ENCODE results near the gene CPE. TPM values are rescaled to one million over a fixed set of nuclear protein-coding genes. Genes with fewer than 3 reads are reported as not detected.

CPE gene
- total RNA-seq, 1 experiment from 2014 or later: 29.3 TPM

DNA sequence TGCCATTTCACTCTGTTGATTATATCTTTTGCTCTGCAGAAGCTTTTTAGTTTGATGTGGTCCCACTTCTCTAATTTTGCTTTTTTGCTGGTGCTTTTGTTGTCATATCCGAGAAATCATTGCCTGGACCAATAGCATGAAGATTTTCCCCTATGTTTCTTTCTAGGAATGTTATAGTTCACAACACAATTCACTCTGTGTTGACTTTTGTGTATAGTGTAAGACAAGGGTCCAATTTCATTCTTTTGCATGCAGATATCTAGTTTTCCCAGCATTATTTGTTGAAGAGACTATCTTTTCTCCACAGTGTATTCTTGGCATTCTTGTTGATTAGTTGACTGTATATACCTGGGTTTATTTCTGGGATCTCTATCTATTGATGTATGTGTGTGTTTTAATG, 8.3 kb upstream of the CPE start:
- H3K9ac ChIP-seq (ENCODE audit: low read length): no peak overlapping the region
- intact Hi-C loops (cut with micrococcal nuclease): no loop called here
- BruUV-seq (replicated peaks): no TSS peak
- TF ChIP-seq FOSL1 (IDR thresholded peaks at IDR 0.05; ENCODE audit: low read depth) (no peak), YY1 (IDR thresholded peaks at IDR 0.05; ENCODE audit: extremely low read depth, insufficient replicate concordance, low read depth, low read length) (no peak), RAD21 (IDR thresholded peaks at IDR 0.05; ENCODE audit: low read depth) (no peak), EZH2 (IDR thresholded peaks at IDR 0.05) (no peak), MAX (IDR thresholded peaks at IDR 0.05) (no peak), CEBPB (IDR thresholded peaks at IDR 0.05; ENCODE audit: low read depth) (no peak), ZFX (IDR thresholded peaks at IDR 0.05) (no peak), ELF1 (IDR thresholded peaks at IDR 0.05; ENCODE audit: borderline replicate concordance, low read depth) (no peak), SP1 (IDR thresholded peaks at IDR 0.05; ENCODE audit: low read depth) (no peak), ZNF274 (IDR thresholded peaks at IDR 0.05; ENCODE audit: low read depth, low read length) (no peak), TCF7L2 (IDR thresholded peaks at IDR 0.05; ENCODE audit: borderline replicate concordance, extremely low read depth, insufficient read depth, insufficient read length) (no peak), EGR1 (IDR thresholded peaks at IDR 0.05; ENCODE audit: low read depth) (no peak), EZH2phosphoT487 (IDR thresholded peaks at IDR 0.05; ENCODE audit: borderline replicate concordance) (no peak), POLR2A (IDR thresholded peaks at IDR 0.05; ENCODE audit: borderline replicate concordance, extremely low read depth, insufficient read depth, insufficient read length) (no peak)
- TF ChIP-seq, protein P1, sequence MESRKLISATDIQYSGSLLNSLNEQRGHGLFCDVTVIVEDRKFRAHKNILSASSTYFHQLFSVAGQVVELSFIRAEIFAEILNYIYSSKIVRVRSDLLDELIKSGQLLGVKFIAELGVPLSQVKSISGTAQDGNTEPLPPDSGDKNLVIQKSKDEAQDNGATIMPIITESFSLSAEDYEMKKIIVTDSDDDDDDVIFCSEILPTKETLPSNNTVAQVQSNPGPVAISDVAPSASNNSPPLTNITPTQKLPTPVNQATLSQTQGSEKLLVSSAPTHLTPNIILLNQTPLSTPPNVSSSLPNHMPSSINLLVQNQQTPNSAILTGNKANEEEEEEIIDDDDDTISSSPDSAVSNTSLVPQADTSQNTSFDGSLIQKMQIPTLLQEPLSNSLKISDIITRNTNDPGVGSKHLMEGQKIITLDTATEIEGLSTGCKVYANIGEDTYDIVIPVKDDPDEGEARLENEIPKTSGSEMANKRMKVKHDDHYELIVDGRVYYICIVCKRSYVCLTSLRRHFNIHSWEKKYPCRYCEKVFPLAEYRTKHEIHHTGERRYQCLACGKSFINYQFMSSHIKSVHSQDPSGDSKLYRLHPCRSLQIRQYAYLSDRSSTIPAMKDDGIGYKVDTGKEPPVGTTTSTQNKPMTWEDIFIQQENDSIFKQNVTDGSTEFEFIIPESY (IDR thresholded peaks at IDR 0.05; ENCODE audit: extremely low read depth, insufficient replicate concordance, low read length): no peak
- H3K9me2 ChIP-seq (ENCODE audit: insufficient read depth): no peaks in the 10 kb centered on the region
- RAD21 ChIA-PET (ENCODE audit: low non-redundant PET in 1 of 2, low total read pairs in 2 of 2, uncharacterized antibody in 2 of 2, unreplicated experiment in 2 of 2): no interaction called here
- H2AFZ ChIP-seq (ENCODE audit: low read depth, low read length, poor library complexity, severe bottlenecking): no peak overlapping the region
- H3K36me3 ChIP-seq (ENCODE audit: control insufficient read depth in 1 of 2, insufficient read depth in 2 of 2, low read length in 2 of 2): no peaks in the 10 kb centered on the region
- no peak overlapping the region for H3K27ac ChIP-seq (ENCODE audit: low read depth, low read length)
- CTCF ChIA-PET: no interaction called here
- ATAC-seq: no peak
- no peaks in the 10 kb centered on the region for H4K20me1 ChIP-seq (ENCODE audit: insufficient read depth)
- H3K4me2 ChIP-seq (ENCODE audit: low read length): no peak overlapping the region
- POLR2A ChIA-PET: no interaction called here
- no peak for DNase-seq (ENCODE audit: low read depth, low spot score)
- H3K79me2 ChIP-seq (ENCODE audit: insufficient read depth, low read length): no peaks in the 10 kb centered on the region
- H3K4me1 ChIP-seq (ENCODE audit: control insufficient read depth in 1 of 2, insufficient read depth in 2 of 2, low read length in 2 of 2): no peaks in the 10 kb centered on the region
- H3K9me3 ChIP-seq (ENCODE audit: control insufficient read depth in 1 of 2, insufficient read depth in 1 of 2, low read depth in 1 of 2, low read length in 2 of 2): no peaks in the 10 kb centered on the region
- H3K4me3 ChIP-seq (replicated peaks in 1 of 2; ENCODE audit: low read depth in 1 of 2, low read length in 2 of 2): no peak overlapping the region
- H3K27me3 ChIP-seq (ENCODE audit: insufficient read depth, low read length): no peaks in the 10 kb centered on the region

Measured in HCT116 (cell line).